Activated CD8-positive, alpha-beta T cell treated with anti-CD3 and anti-CD28 coated beads for 36 hours (primary cell): ENCODE results near the gene NDUFAF5. TPM values are rescaled to one million over a fixed set of nuclear protein-coding genes. Genes with fewer than 3 reads are reported as not detected.

Experiments
- ATAC-seq: fragments of 200-7000 bp; cut with Tn5 transposase; one replicate; pipeline ENCODE4 v1.10.0; 2021; ENCODE audit warnings: mild to moderate bottlenecking, moderate library complexity
- CTCF ChIA-PET: fragments of 350-600 bp; sonication (Branson Sonifier 250); formaldehyde crosslinking; loops from one replicate; lab custom pipeline; 2021; ENCODE audit warnings: antibody characterized with exemption; lab: Charles Lee
- POLR2A ChIA-PET: fragments of 350-600 bp; sonication (Branson Sonifier 250); formaldehyde crosslinking; loops from one replicate; lab custom pipeline; 2021; ENCODE audit warnings: antibody characterized with exemption; lab: Charles Lee
- DNase-seq: peaks from one replicate; pipeline ENCODE4 v3.0.0-alpha.2; 2020
- H3K27ac Mint-ChIP-seq: one replicate; pipeline ENCODE4 v1.8.0; 2021; ENCODE audit warnings: mild to moderate bottlenecking, mixed read lengths
- H3K27me3 Mint-ChIP-seq: one replicate; pipeline ENCODE4 v1.8.0; 2021; ENCODE audit warnings: mixed read lengths
- H3K36me3 Mint-ChIP-seq: one replicate; pipeline ENCODE4 v1.8.0; 2021; ENCODE audit warnings: low read depth, mixed read lengths
- H3K4me1 Mint-ChIP-seq: one replicate; pipeline ENCODE4 v1.8.0; 2021; ENCODE audit warnings: low read depth, mixed read lengths
- H3K4me3 Mint-ChIP-seq: one replicate; pipeline ENCODE4 v1.8.0; 2021; ENCODE audit warnings: mild to moderate bottlenecking, moderate library complexity, mixed read lengths
- H3K9me3 Mint-ChIP-seq: one replicate; pipeline ENCODE4 v1.8.0; 2021; ENCODE audit warnings: mixed read lengths
- CTCF ChIP-seq: fragments of 200-600 bp; IDR thresholded peaks from one replicate; pipeline ENCODE4 v1.8.0; 2022; ENCODE audit warnings: antibody characterized with exemption, mild to moderate bottlenecking
- intact Hi-C: fragments of 100-400 bp; cut with micrococcal nuclease; formaldehyde crosslinking; loops from one replicate; pipeline ENCODE4 v1.10.0; 2022
- total RNA-seq, 2 experiments: library from RNA; stranded (reverse); gene quantifications; one replicate each; pipeline ENCODE4 v1.2.3, GENCODE V29; 2021

The NDUFAF5 gene
- total RNA-seq, 2 experiments from 2014 or later, result 25.9 to 28.4 TPM

- Mint-ChIP-seq H3K27ac (no peak overlapping the region), H3K27me3 (peaks cover 6% of the 10 kb centered on the region), H3K4me3 (no peak overlapping the region), H3K36me3 (no peaks in the 10 kb centered on the region), H3K9me3 (no peaks in the 10 kb centered on the region), H3K4me1 (no peaks in the 10 kb centered on the region)
- CTCF ChIA-PET, result no interaction called here
- no peak for TF ChIP-seq CTCF
- POLR2A ChIA-PET, result no interaction called here
- no peak for DNase-seq
- intact Hi-C loops, result no loop called here
- no peak for ATAC-seq
Observed at GRCh38 chr20:13858439-13858838, 73.6 kb downstream of the NDUFAF5 start.

- H3K36me3 Mint-ChIP-seq, result no peaks in the 10 kb centered on the region
- H3K27ac Mint-ChIP-seq, result no peak overlapping the region
- peaks cover 6% of the 10 kb centered on the region for H3K27me3 Mint-ChIP-seq
- TF ChIP-seq CTCF, result no peak
- intact Hi-C loops, result no loop called here
- H3K4me3 Mint-ChIP-seq, result no peak overlapping the region
- DNase-seq, result no peak
- H3K9me3 Mint-ChIP-seq, result no peaks in the 10 kb centered on the region
- no peak for ATAC-seq
- POLR2A ChIA-PET, result no interaction called here
- no peaks in the 10 kb centered on the region for H3K4me1 Mint-ChIP-seq
- CTCF ChIA-PET, result no interaction called here
Observed at GRCh38 chr20:13858871-13859270, 74.0 kb downstream of the NDUFAF5 start.

- Mint-ChIP-seq H3K27ac (no peak overlapping the region), H3K36me3 (no peaks in the 10 kb centered on the region), H3K27me3 (peaks cover 3% of the 10 kb centered on the region), H3K4me3 (no peak overlapping the region), H3K4me1 (no peaks in the 10 kb centered on the region), H3K9me3 (no peaks in the 10 kb centered on the region)
- TF ChIP-seq CTCF, result no peak
- ChIA-PET POLR2A (no interaction called here), CTCF (no interaction called here)
- intact Hi-C loops, result no loop called here
- ATAC-seq (no peak), DNase-seq (no peak)
Observed at GRCh38 chr20:13862245-13862644, 77.4 kb downstream of the NDUFAF5 start.

- H3K36me3 Mint-ChIP-seq, result no peaks in the 10 kb centered on the region
- no peaks in the 10 kb centered on the region for H3K4me1 Mint-ChIP-seq
- H3K27ac Mint-ChIP-seq, result no peak overlapping the region
- TF ChIP-seq CTCF, result no peak
- H3K4me3 Mint-ChIP-seq, result no peak overlapping the region
- POLR2A ChIA-PET, result no interaction called here
- intact Hi-C loops, result no loop called here
- DNase-seq (no peak), ATAC-seq (no peak)
- CTCF ChIA-PET, result no interaction called here
- no peaks in the 10 kb centered on the region for H3K9me3 Mint-ChIP-seq
- peaks cover 3% of the 10 kb centered on the region for H3K27me3 Mint-ChIP-seq
Observed at GRCh38 chr20:13863244-13863643, 78.4 kb downstream of the NDUFAF5 start.

- TF ChIP-seq CTCF, result no peak
- POLR2A ChIA-PET, result no interaction called here
- no peak overlapping the region for H3K4me3 Mint-ChIP-seq
- no peaks in the 10 kb centered on the region for H3K36me3 Mint-ChIP-seq
- no peak overlapping the region for H3K27ac Mint-ChIP-seq
- CTCF ChIA-PET, result no interaction called here
- H3K4me1 Mint-ChIP-seq, result no peaks in the 10 kb centered on the region
- H3K27me3 Mint-ChIP-seq, result peaks cover 2% of the 10 kb centered on the region
- ATAC-seq, result no peak
- H3K9me3 Mint-ChIP-seq, result no peaks in the 10 kb centered on the region
- intact Hi-C loops, result no loop called here
- DNase-seq, result no peak
Observed at GRCh38 chr20:13865156-13865555, 80.3 kb downstream of the NDUFAF5 start.
